ENCODE data around the gene MYPN. TPM values are rescaled to one million over a fixed set of nuclear protein-coding genes. Genes with fewer than 3 reads are reported as not detected.
"Not testable (repeated sequence)": the region's sequence is repeated elsewhere in the genome, so short reads cannot be mapped to it uniquely, and the experiment has no call there.

MYPN gene
- total RNA-seq, 2 donors from 2014 or later, result not detected

- Histone ChIP-seq H3K4me1 (ENCODE audit: control insufficient read depth in 1 of 2, low read depth in 2 of 2) (peaks cover 28 to 36% of the 10 kb centered on the region in 2 donors), H3K9me3 (no peaks in the 10 kb centered on the region), H3K4me3 (peak within 1 kb of the TSS; percentile 93), H3K36me3 (no peaks in the 10 kb centered on the region), H3K27me3 (replicated peaks; ENCODE audit: insufficient read depth) (no peaks in the 10 kb centered on the region), H3K27ac (peak within 1 kb of the TSS; percentile 94 to 99)
- no peak for TF ChIP-seq CTCF (IDR thresholded peaks at IDR 0.05)
- DNase-seq (ENCODE audit: low spot score) (peak; percentile 82), ATAC-seq (ENCODE audit: insufficient number of reproducible peaks, low FRiP score, low read depth) (peak; percentile 95)
Observed at GRCh38 chr10:68074775-68075549, 34.3 kb upstream of the MYPN start, which contains the start of gene HERC4. Gene HERC4 (minus strand): TSS chr10:68075283. CDS start chr10:68073108, 2,175 bp downstream.

- Histone ChIP-seq H3K36me3 (no peaks in the 10 kb centered on the region), H3K9me3 (no peaks in the 10 kb centered on the region), H3K4me3 (peak overlapping the region; percentile 93), H3K27me3 (replicated peaks; ENCODE audit: insufficient read depth) (no peaks in the 10 kb centered on the region), H3K27ac (peak overlapping the region in 1 of 2 donors; percentile 63), H3K4me1 (ENCODE audit: control insufficient read depth in 1 of 2, low read depth in 2 of 2) (peaks cover 28 to 36% of the 10 kb centered on the region in 2 donors)
- no peak for TF ChIP-seq CTCF (IDR thresholded peaks at IDR 0.05)
- DNase-seq (ENCODE audit: low spot score) (no peak), ATAC-seq (ENCODE audit: insufficient number of reproducible peaks, low FRiP score, low read depth) (no peak)
Observed at GRCh38 chr10:68075550-68076004, 33.7 kb upstream of the MYPN start.

- not testable (repeated sequence) for H3K36me3 ChIP-seq; H3K4me3 ChIP-seq; H3K9me3 ChIP-seq; ATAC-seq (ENCODE audit: insufficient number of reproducible peaks, low FRiP score, low read depth); DNase-seq (ENCODE audit: low spot score); H3K27me3 ChIP-seq (replicated peaks; ENCODE audit: insufficient read depth); H3K27ac ChIP-seq
- peaks cover 24 to 31% of the 10 kb centered on the region in 2 donors for H3K4me1 ChIP-seq (ENCODE audit: control insufficient read depth in 1 of 2, low read depth in 2 of 2)
Observed at GRCh38 chr10:68076081-68076480, 33.2 kb upstream of the MYPN start.

- H3K27ac ChIP-seq, result no peak overlapping the region
- H3K27me3 ChIP-seq (replicated peaks; ENCODE audit: insufficient read depth), result no peaks in the 10 kb centered on the region
- H3K36me3 ChIP-seq, result no peaks in the 10 kb centered on the region
- peaks cover 19 to 21% of the 10 kb centered on the region in 2 donors for H3K4me1 ChIP-seq (ENCODE audit: control insufficient read depth in 1 of 2, low read depth in 2 of 2)
- DNase-seq (ENCODE audit: low spot score), result no peak
- ATAC-seq (ENCODE audit: insufficient number of reproducible peaks, low FRiP score, low read depth), result no peak
- TF ChIP-seq CTCF (IDR thresholded peaks at IDR 0.05), result no peak
- H3K9me3 ChIP-seq, result no peaks in the 10 kb centered on the region
- no peak overlapping the region for H3K4me3 ChIP-seq
Observed at GRCh38 chr10:68077026-68077425, 32.3 kb upstream of the MYPN start.

- H3K4me1 ChIP-seq (ENCODE audit: control insufficient read depth in 1 of 2, low read depth in 2 of 2), result peaks cover 4% of the 10 kb centered on the region in 2 donors
- ATAC-seq (ENCODE audit: insufficient number of reproducible peaks, low FRiP score, low read depth), result no peak
Observed at GRCh38 chr10:68079434-68079833, 29.9 kb upstream of the MYPN start.

More at GRCh38 chr10:68079434-68079833, 29.9 kb upstream of the MYPN start:
- Histone ChIP-seq H3K27ac (no peak overlapping the region), H3K36me3 (no peaks in the 10 kb centered on the region), H3K27me3 (replicated peaks; ENCODE audit: insufficient read depth) (no peaks in the 10 kb centered on the region), H3K9me3 (no peaks in the 10 kb centered on the region), H3K4me3 (no peak overlapping the region)
- no peak for TF ChIP-seq CTCF (IDR thresholded peaks at IDR 0.05)
- DNase-seq (ENCODE audit: low spot score), result no peak
